Pulmonary artery endothelial cell (primary cell): Measurements from ENCODE around the gene SLC16A11. TPM values are rescaled to one million over a fixed set of nuclear protein-coding genes. Genes with fewer than 3 reads are reported as not detected.
A peak's percentile ranks its signal among the peaks of the same experiment; 100 is the strongest.
"Not testable (repeated sequence)": the region's sequence is repeated elsewhere in the genome, so short reads cannot be mapped to it uniquely, and the experiment has no call there.

Source experiments
- DNase-seq: peaks from one replicate; pipeline ENCODE4 v3.0.0-alpha.2; 2011; ENCODE audit warnings: low read depth, low spot score
- total RNA-seq: library from RNA; depleted of rRNA; stranded (reverse); fragments of >200 nt; gene quantifications from 2 replicates; pipeline ENCODE4 v1.2.3, GENCODE V29; 2014

The SLC16A11 gene, protein sequence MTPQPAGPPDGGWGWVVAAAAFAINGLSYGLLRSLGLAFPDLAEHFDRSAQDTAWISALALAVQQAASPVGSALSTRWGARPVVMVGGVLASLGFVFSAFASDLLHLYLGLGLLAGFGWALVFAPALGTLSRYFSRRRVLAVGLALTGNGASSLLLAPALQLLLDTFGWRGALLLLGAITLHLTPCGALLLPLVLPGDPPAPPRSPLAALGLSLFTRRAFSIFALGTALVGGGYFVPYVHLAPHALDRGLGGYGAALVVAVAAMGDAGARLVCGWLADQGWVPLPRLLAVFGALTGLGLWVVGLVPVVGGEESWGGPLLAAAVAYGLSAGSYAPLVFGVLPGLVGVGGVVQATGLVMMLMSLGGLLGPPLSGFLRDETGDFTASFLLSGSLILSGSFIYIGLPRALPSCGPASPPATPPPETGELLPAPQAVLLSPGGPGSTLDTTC
- total RNA-seq = 0.26 and 0.78 TPM in 2 replicates

DNA sequence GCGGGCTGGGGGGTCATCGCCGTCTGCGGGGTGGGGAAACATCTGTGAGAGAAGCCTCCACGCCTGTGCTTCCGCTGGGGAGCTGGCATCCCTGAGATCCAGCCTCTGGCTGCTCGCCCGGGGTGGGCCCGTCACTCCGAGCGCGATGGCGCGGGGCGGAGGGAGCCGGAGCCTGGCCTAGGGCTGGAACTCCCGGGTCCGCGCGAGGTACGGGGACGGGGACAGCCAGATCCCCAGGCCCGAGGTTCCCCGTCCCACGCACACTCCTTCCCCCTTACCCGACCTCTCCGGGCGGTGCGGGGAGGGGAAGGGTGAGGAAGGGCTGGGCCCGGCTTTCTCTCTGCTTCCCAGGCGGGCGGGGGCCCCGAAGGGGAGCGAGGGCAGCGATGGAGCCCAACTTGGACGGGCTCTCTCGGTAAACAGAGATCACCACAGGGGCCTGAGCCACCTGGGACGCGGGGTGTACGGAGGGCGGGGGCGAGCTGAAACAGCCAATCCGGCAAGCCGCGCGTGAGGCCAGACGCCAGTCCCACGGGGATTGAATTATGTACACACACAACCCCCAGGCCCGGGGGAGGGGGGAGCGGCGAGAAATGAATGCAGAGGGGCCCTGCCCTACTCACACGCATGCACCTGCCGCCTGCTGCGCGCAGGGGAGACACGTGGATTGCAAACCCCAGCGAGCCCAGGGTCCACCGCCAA is at the start of gene SLC16A11:
Gene SLC16A11, minus strand, starts transcription at position 596 of the 702 bp plus-strand sequence. Its CDS starts 579 bp downstream, at position 17.
- DNase-seq = no peak

DNA sequence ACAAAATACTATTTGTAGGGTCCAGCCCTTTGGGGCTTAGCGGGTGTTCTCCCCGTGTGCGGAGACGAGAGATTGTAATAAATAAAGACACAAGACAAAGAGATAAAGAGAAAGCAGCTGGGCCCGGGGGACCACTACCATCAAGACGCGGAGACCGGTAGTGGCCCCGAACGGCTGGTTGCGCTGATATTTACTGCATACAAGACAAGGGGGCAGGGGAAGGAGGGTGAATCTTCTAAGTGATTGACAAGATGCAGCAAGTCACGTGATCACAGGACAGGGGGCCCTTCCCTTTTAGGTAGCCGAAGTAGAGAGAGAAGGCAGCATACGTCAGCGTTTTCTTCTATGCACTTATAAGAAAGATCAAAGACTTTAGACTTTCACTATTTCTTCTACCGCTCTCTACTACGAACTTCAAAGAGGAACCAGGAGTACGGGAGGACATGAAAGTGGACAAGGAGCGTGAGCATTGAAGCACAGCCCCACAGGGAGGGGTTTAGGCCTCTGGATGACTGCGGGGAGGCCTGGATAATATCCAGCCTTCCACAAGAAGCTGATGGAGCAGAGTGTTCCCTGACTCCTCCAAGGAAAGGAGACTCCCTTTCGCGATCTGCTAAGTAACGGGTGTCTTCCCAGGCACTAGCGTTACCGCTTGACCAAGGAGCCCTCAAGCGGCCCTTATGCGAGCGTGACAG is 47.6 kb upstream of the SLC16A11 start:
- DNase-seq = not testable (repeated sequence)

DNA sequence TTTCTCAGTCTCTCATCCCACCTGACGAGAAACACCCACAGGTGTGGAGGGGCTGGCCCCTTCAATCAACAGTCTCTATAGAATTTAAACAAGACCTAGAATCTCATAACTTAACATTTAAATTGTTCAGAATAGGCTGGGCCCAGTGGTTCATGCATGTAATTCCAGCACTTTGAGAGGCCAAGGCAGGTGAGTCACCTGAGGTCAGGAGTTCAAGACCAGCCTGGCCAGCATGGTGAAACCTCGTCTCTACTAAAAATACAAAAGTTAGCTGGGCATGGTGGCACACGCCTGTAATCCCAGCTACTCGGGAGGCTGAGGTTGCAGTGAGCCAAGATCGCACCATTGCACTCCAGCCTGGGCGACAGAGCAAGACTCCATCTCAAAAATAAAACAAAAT is 45.7 kb upstream of the SLC16A11 start:
- not testable (repeated sequence) for DNase-seq

DNA sequence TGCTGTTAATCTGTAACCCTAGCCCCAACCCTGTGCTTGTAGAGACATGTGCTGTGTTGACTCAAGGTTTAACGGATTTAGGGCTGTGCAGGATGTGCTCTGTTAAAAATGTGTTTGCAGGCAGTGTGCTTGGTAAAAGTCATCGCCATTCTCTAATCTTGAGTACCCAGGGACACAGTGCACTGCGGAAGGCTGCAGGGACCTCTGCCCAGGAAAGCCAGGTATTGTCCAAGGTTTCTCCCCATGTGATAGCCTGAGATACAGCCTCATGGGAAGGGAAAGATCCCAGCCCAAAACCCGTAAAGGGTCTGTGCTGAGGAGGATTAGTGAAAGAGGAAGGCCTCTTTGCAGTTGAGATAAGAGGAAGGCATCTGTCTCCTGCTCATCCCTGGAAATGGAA is 44.5 kb upstream of the SLC16A11 start:
- not testable (repeated sequence) for DNase-seq

DNA sequence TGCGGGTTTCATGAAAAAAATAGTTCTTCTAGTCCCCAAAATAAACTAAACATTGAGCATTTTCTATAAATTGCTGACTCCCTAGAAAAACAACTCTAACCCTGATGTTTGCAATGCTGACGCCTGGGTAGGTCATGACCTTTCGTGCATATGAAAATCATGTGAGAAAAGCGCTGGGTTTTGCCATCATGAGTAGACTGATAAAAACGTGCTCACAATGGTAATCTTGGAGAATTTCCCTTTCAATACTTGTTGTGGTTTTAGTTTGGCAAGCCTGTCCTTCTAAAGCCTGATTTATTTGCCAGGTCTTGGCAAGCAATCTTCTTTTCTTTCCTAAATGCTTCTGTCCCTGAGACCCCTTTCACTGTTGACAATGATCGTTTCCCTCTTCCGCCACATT is 40.2 kb upstream of the SLC16A11 start:
- peak; percentile 36 for DNase-seq

DNA sequence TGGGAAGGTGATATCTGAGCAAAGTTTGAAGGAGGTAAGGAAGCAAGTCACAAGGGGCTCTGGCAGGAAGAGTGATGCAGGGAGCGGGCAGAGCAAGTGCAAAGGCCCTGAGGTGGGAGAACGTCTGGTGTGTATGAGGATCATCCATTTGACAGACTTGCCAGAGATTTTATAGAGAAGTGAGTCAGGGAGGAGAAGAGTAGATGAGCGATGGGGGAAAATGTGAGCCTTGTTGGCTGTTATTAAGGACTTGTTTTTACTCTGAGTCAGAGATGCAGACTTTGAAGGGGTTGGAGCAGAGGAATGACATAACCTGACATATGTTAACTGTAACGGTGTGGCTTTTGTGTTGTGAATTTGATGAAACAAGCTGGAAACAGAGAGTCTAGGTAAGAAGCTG is 39.7 kb upstream of the SLC16A11 start:
- no peak for DNase-seq

DNA sequence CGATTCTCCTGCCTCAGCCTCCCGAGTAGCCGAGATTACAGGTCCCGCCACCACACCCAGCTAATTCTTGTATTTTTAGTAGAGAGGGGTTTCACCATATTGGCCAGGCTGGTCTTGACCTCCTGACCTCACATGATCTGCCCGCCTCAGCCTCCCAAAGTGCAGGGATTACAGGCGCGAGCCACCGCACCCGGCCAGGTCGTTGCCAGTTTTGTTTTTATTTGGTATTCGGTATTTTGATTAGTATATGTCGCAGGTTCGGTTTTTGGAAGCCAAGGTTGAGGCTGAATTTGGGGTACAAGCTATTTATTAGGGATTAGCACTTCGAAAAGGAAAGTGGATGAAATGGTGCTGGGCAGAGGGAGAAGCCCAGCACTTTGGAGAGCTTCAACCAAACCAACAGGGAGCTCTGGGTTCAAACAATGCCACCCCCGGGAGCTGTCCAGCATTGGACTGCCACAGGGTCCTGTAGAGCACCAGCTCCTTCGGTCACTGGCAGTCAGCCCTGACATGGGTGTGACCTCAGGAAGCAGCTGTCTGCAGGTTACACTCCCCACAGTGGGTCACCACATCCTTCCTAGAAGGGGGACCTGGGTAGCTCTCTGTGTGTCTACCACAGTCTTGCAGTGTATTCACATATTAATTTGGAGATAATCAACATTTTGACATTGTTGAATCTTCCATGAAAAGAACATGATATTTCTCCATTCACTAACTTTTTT is 37.6 kb upstream of the SLC16A11 start:
- no peak for DNase-seq

DNA sequence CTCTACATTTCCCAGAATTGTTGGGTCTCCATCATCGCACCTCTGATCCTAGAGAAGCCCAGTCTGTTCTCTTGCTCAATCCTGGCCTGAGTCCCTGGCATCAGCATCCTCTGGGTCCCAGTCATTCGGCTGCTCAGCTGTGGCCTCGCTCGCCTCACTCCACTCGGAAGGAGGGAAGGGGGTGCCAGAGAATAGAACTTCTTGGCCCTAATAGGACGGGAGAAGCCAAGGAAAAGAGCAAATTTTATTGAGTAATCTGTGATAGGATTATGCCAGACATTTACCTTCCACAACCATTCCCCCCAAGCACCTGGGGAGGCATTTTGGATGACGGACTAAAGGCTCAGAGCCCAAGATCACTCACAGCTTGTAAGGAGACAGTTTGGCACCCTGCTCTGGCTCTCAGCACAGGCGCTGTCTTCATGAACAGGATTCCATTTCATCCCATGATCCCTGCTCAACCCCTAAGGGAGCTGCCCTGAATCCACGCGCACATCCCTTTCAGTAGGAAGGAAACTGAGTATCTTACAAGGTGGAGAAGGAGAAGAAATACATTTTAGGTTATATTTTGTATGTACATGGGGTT is 36.7 kb upstream of the SLC16A11 start:
- no peak for DNase-seq

DNA sequence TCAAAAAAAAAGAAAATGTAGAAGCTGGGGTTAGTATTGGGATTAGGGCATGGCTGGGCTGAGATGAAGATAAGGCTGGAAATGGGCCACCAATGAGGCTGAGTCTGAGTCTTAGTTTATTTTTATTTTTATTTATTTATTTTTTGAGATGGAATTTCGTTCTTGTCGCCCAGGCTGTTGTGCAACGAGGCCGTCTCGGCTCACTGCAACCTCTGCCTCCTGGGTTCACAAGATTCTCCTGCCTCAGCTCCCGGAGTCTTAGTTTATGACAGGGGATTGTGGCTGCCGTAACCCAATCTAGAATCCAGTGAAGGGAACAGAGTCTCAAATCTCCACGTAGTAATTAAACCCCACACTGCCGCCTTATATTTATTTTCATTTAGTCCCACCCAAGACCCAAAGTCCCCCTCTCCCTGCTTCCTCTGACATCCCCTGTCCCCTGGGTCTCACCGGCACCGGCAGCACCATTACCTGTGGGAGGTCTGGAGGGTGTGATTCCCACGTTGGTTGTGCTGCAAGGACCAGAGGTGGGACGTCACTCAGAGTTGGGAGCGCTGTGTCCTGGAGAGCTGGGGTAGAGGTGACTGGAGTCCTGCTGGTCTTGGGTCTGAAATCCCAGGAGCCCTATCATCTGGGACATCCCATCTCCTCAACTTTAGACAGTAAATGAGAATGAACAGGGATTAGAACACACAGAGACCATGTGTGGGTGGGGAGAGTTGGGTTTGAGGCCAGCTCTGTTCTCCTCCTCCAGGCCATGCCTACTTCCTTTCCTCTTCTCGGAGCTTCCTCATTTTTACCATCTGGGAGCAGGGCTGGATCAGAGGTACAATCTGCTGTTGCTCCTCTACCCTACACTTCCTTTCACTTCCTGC is 35.9 kb upstream of the SLC16A11 start, which contains the start of gene CLEC10A:
Gene CLEC10A, minus strand, starts transcription at position 671 of the 875 bp plus-strand sequence. CDS start 1,439 bp downstream, outside the sequence.
- no peak for DNase-seq

DNA sequence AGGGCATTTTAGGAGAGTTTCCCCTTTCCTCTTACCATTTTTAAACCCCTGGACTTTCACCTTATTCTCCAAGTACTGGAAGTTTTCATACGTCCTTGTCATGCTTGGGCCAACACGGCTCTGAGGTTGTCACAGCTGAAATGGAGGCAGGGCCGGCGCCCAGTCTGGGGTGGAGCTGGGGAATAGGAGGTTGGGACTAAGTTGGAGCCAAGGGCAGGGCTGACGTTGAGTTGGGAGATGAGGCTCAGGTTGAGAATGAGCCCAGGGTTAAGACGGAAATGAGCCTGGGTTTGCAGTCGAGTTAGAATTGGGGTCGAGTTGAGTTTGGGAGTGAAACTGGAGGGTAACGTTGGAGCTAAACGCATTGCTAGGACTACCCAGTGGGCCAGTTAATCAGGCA is 34.8 kb upstream of the SLC16A11 start:
- no peak for DNase-seq

DNA sequence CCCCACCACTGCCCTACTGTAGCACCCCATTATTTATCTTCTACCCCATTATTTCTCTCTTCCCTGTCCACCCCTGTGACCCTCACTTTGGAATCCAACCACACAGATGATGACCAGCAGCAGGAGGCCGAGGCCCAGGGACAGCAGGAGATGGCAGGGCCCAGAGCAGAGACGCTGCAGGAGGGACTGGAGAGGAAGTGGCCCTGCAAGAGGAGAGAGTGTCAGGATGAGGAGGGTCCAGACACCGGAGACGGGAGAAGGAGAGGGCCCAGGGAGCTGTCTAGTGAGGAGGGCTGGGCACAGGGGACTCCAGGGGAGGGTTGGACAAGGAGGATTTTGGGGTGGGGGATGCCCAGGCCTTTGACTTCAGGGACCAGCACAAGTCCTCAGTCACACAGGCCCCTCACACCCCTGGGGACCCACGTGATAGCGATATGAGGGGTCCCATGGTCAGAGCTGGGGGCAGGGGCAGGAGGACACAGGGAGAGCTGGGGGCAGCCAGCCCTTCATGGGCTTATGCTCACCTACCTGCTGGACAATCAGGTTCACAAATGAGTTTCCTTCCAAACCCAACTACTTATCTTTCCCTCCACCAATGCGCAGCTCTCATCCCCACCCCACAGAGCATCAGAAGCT is 34.1 kb upstream of the SLC16A11 start:
- DNase-seq = no peak

DNA sequence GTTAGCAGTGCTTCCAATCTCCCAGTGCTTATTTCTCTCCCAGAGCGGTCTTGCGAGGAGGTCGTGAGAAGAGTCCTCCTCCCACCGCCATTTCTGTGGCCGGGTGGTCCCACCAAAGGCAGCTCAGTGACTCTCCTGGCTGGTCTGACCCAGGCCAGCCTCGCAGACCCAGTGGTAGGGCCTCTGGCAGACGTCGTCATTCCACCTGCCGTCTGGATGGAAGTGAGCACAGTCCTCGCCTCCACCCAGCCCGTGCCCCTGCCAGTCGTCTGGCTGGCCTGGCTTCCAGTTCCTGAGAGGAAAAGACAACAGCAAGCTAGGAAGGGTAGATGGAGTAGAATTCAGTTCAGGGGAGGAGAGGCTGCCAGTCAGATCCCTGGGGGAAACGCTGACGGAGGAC is 31.0 kb upstream of the SLC16A11 start:
- DNase-seq = no peak

DNA sequence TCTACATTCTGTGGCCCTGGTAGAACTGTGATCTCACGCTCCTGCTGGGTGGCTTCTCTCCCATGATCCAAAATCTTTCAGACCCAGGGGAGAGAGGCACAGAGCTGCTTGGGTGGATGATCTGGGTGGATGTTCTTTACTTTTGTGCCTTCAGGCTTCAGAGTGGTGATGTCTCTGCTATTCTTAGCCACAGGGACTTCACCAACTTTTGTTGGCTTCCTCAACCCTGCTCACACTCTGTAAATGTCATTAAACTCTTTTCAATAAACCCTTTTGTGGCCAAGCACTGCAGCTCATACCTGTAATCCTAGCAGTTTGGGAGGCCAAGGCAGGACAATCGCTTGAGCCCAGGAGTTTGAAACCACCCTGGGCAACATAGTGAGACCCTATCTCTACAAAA is 28.5 kb upstream of the SLC16A11 start:
- DNase-seq = no peak

DNA sequence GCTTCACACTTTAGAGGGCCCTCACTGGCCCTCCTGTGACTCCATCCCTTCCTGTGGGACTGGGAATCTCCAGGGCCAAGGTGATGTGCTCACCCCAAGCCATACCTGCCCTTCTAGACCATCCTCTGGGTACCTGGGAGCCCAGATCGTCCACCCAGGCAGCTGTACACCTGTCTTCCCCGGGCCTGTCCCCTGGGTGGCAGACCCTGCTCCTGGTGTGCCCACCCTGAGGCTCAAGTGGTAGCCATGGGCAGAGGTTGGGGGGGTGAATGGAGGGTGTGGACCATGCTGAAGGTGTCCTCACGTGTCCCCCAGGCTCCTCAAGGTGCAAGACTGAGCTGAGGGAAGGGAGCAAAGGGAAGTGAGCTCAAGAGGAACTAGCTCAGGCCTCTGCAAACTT is 26.8 kb upstream of the SLC16A11 start:
- DNase-seq = no peak

DNA sequence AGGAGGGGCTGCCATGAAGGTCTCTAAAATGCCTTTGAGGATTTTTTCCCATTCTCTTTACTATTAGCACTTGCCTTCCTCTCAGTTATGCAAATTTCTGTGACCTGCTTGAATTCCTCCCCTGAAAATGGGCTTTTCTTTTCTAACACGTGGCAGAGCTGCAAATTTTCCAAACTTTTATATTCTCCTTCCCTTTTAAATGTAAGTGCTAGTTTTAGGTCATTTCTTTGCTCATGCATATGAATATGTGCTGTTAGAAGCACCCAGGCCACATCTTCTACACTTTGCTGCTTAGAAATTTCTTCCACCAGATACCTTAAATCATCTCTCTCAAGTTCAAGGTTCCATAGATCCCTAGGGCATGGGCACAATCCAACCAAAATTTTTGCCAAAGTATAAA is 24.4 kb upstream of the SLC16A11 start:
- DNase-seq = no peak

DNA sequence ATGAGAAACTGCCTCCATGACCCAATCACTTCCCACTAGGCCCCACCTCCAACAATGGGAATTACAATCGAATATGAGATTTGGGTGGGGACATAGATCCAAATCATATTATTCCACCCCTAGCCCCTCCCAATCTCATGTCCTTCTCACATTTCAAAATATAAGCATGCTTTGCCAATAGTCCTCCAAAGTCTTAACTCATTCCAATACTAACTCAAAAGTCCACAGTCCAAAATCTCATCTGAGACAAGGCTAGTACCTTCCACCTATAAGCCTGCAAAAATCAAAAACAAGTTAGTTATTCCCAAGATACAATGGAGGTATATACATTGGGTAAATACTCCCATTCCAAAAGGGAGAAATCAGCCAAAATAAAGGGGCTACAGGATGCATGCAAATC is 23.3 kb upstream of the SLC16A11 start:
- no peak for DNase-seq

DNA sequence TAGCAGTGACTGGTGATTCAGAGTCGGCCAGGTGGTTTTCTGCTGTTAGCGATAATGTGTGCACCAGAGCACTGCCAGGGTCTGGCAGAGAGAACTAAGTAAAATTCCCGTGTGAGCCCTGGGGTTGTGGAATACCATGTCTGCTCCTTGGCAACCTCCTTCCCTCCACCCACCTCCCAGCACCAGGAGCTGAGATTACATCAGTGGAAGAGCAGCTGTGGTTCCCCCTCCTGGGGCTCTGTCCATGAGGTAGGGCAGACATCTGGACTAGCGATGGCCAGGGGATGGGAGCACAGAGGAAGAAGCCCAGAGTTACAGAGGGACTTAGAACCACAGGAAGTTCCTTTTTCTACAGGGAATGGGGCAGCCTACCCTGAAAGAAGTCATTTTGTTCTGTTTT is 20.4 kb upstream of the SLC16A11 start:
- DNase-seq = no peak

DNA sequence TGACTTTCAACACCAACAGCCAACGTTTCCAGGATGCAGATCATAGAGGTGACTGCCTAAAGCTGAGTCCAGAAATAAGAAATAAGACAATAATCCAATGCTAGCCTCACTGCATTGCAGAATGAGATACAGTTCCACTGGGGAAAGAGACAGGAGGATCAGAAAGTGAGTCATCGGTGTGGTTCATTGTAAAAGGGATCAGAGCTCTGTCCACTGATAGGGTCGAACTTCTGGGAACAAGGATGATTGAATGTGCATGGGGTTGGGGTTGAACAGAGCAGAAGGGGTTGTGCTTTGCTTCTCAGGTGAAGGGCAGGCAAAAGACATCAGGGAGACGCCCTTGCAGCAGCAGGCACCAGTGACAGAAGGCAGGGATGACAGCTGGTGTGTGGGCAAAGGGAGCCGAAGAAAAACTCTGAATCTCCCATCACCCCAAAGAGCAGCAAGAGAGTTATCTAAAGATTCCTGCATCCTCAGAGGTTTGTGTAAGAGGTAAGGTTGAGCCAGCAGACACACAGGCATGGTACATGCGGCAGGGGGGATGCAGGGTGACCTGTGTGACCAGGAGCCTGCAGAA is 19.7 kb upstream of the SLC16A11 start:
- no peak for DNase-seq
